Measurements from ENCODE around the gene DNMBP.

DNA sequence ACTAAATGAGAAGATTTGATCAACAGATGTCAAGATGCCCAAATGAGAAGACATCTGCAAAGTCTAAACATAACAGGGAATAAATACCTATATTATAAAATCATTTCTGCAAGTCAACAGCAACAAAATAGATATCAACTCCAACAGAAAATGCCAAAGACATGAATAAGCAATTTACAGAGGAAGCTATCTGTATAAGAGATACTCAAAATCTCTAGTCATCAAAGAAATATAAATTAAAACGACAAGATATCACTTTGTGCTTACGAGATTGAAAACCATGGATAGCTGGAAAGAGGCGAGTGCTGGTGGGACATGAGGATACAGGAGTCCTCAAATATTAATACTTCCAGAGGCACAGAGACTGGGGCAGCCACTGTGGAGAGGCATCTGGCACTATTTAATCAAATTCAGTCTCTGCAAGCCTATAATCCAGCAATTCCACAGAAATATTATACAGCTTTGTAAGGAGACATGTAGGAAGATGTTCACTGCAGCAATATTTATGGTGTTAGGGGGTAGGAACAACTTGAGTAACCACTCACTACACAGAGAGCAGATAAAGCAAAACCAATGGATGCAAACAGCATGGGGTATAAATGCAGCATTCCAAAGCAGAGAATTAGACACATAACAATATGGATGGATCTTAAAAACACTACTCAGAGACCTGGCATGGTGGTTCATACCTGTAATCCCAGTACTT, 4.8 kb downstream of the DNMBP start:
- no peak for TF ChIP-seq GATA2 (IDR thresholded peaks at IDR 0.05; ENCODE audit: low read depth, low read length)
- TF ChIP-seq GATA3 (IDR thresholded peaks at IDR 0.05; ENCODE audit: low read depth, low read length): no peak

Data from SH-SY5Y (cell line).